Fibroblast of mammary gland (primary cell): ENCODE results near the gene SH3RF3.

Source experiments
- DNase-seq: peaks from one replicate; pipeline ENCODE4 v3.0.0-alpha.2; 2010; ENCODE audit warnings: low read depth
- H3K4me3 ChIP-seq: 2 replicates; pipeline ENCODE4 v1.5.1; 2011; ENCODE audit warnings: low read depth, mild to moderate bottlenecking, low read length, moderate library complexity; ENCODE audit not compliant: control insufficient read depth
- CTCF ChIP-seq: conservative IDR thresholded peaks from 2 replicates; pipeline ENCODE4 v1.5.1; 2011; ENCODE audit warnings: low read depth, low read length, inconsistent platforms; ENCODE audit not compliant: control insufficient read depth, insufficient read depth

Gene SH3RF3

GRCh38 chr2:109343460-109343859, 214.5 kb downstream of the SH3RF3 start:
- H3K4me3 ChIP-seq: no peak overlapping the region
- DNase-seq: no peak
- TF ChIP-seq CTCF: no peak

GRCh38 chr2:109344270-109344805, 215.3 kb downstream of the SH3RF3 start:
- DNase-seq: no peak
- no peak overlapping the region for H3K4me3 ChIP-seq
- no peak for TF ChIP-seq CTCF

GRCh38 chr2:109345091-109345490, 216.1 kb downstream of the SH3RF3 start:
- no peak for TF ChIP-seq CTCF
- H3K4me3 ChIP-seq: no peak overlapping the region
- no peak for DNase-seq

GRCh38 chr2:109345653-109346480, 216.9 kb downstream of the SH3RF3 start:
- DNase-seq: no peak

GRCh38 chr2:109346601-109347228, 217.7 kb downstream of the SH3RF3 start:
- H3K4me3 ChIP-seq: no peak overlapping the region
- TF ChIP-seq CTCF: no peak
- no peak for DNase-seq

More at GRCh38 chr2:109345653-109346480, 216.9 kb downstream of the SH3RF3 start:
- no peak overlapping the region for H3K4me3 ChIP-seq
- TF ChIP-seq CTCF: no peak

- DNase-seq: no peak
- H3K4me3 ChIP-seq: no peak overlapping the region
- no peak for TF ChIP-seq CTCF
Measured at GRCh38 chr2:109347626-109348025, 218.6 kb downstream of the SH3RF3 start.
